Caco-2 (cell line): Measurements from ENCODE around the gene UGT8. TPM values are rescaled to one million over a fixed set of nuclear protein-coding genes. Genes with fewer than 3 reads are reported as not detected.
A peak's percentile ranks its signal among the peaks of the same experiment; 100 is the strongest.

Experiments
- BruUV-seq: library from RNA; stranded (reverse); fragments of 400-500 nt; replicated peaks from 2 replicates; lab custom pipeline; 2021; lab: Mats Ljungman, UMichigan
- CTCF ChIA-PET: fragments of 300-600 bp; sonication (Branson Sonifier 250); formaldehyde crosslinking; loops from one replicate; lab custom pipeline; 2022; ENCODE audit warnings: antibody characterized with exemption; lab: Charles Lee
- POLR2A ChIA-PET: fragments of 300-600 bp; sonication (Branson Sonifier 250); formaldehyde crosslinking; loops from one replicate; lab custom pipeline; 2022; ENCODE audit warnings: antibody characterized with exemption; lab: Charles Lee
- DNase-seq, 2 experiments: peaks; one replicate each; pipeline versions ENCODE4 v3.0.0 to v3.0.0-alpha.2; 2020 to 2022
- H3K27me3 ChIP-seq: replicated peaks from 2 replicates; pipeline ENCODE4 v1.6.0; 2011; ENCODE audit warnings: low read length; ENCODE audit not compliant: control insufficient read depth, insufficient read depth
- H3K36me3 ChIP-seq: 2 replicates; pipeline ENCODE4 v1.5.1; 2011; ENCODE audit warnings: low read length; ENCODE audit not compliant: control insufficient read depth, insufficient read depth
- H3K4me1 ChIP-seq: fragments of 250-450 bp; sonication (Bioruptor Pico); 2 replicates; pipeline ENCODE4 v1.5.1; 2020; ENCODE audit warnings: mild to moderate bottlenecking
- H3K4me3 ChIP-seq: 2 replicates; pipeline ENCODE4 v1.5.1; 2011; ENCODE audit warnings: low read depth, mild to moderate bottlenecking, control low read depth, low read length
- H3K9me3 ChIP-seq: fragments of 250-450 bp; sonication (Bioruptor Pico); 2 replicates; pipeline ENCODE4 v1.5.1; 2020; ENCODE audit warnings: mild to moderate bottlenecking, moderate library complexity
- H3K27ac Mint-ChIP-seq: one replicate; pipeline ENCODE4 v1.8.0; 2022; ENCODE audit warnings: mixed read lengths; ENCODE audit not compliant: unreplicated experiment
- H3K27me3 Mint-ChIP-seq: one replicate; pipeline ENCODE4 v1.8.0; 2022; ENCODE audit warnings: mixed read lengths; ENCODE audit not compliant: insufficient read depth, unreplicated experiment
- H3K36me3 Mint-ChIP-seq: one replicate; pipeline ENCODE4 v1.8.0; 2022; ENCODE audit warnings: mild to moderate bottlenecking, mixed read lengths; ENCODE audit not compliant: insufficient read depth, unreplicated experiment
- H3K4me1 Mint-ChIP-seq: one replicate; pipeline ENCODE4 v1.8.0; 2022; ENCODE audit warnings: low read depth, mixed read lengths; ENCODE audit not compliant: unreplicated experiment
- H3K4me3 Mint-ChIP-seq: one replicate; pipeline ENCODE4 v1.8.0; 2022; ENCODE audit warnings: mild to moderate bottlenecking, moderate library complexity, mixed read lengths; ENCODE audit not compliant: unreplicated experiment
- H3K9me3 Mint-ChIP-seq: one replicate; pipeline ENCODE4 v1.8.0; 2022; ENCODE audit warnings: mixed read lengths; ENCODE audit not compliant: unreplicated experiment
- CTCF ChIP-seq, 2 experiments: fragments of 200-600 bp in 1 of 2; IDR thresholded peaks; 1 replicate in 1 of 2; 2 replicates in 1 of 2; pipeline versions ENCODE4 v1.5.1 to v1.8.0; 2011 to 2022; ENCODE audit warnings: antibody characterized with exemption in 1 of 2, control low read depth in 1 of 2, inconsistent platforms in 1 of 2, low read depth in 1 of 2, low read length in 1 of 2, mild to moderate bottlenecking in 1 of 2, moderate library complexity in 1 of 2; ENCODE audit not compliant: insufficient read depth in 1 of 2, severe bottlenecking in 1 of 2, unreplicated experiment in 1 of 2
- intact Hi-C: fragments of 100-400 bp; cut with micrococcal nuclease; formaldehyde crosslinking; loops from one replicate; pipeline ENCODE4 v1.10.0; 2022; ENCODE audit not compliant: unreplicated experiment
- total RNA-seq: library from RNA; stranded (reverse); gene quantifications from 2 replicates; pipeline ENCODE4 v1.2.3, GENCODE V29; 2022

The UGT8 gene
- total RNA-seq, 1 experiment from 2014 or later = 11.9 TPM

- Histone ChIP-seq H3K36me3 (no peaks in the 10 kb centered on the region), H3K4me3 (no peak overlapping the region), H3K27me3 (no peaks in the 10 kb centered on the region), H3K9me3 (no peaks in the 10 kb centered on the region), H3K4me1 (no peaks in the 10 kb centered on the region)
- ChIA-PET POLR2A (no interaction called here), CTCF (no interaction called here)
- H3K9me3 Mint-ChIP-seq = no peaks in the 10 kb centered on the region
- DNase-seq = no peak
- TF ChIP-seq CTCF (IDR thresholded peaks at IDR 0.05; ENCODE audit: insufficient read depth in 1 of 2, low read depth in 1 of 2, low read length in 1 of 2, severe bottlenecking in 1 of 2, unreplicated experiment in 1 of 2) = no peak
- H3K4me1 Mint-ChIP-seq = no peaks in the 10 kb centered on the region
- no peak overlapping the region for H3K27ac Mint-ChIP-seq
- intact Hi-C loops = no loop called here
- H3K27me3 Mint-ChIP-seq = peaks cover 2% of the 10 kb centered on the region
- H3K4me3 Mint-ChIP-seq = no peak overlapping the region
- no peaks in the 10 kb centered on the region for H3K36me3 Mint-ChIP-seq
- no TSS peak for BruUV-seq
These were observed 94.4 kb downstream of the UGT8 start for GRCh38 chr4:114692958-114693357.

GRCh38 chr4:114694770-114695169 is 96.2 kb downstream of the UGT8 start:
- no peak overlapping the region for H3K4me3 ChIP-seq
- no peaks in the 10 kb centered on the region for H3K36me3 ChIP-seq
- intact Hi-C loops = loop anchor here (1.0 kb wide), 3 partner anchors 35 to 308 kb away; no protein-coding TSS in a partner anchor
- Mint-ChIP-seq H3K4me1 (no peaks in the 10 kb centered on the region), H3K27ac (no peak overlapping the region), H3K27me3 (peaks cover 2% of the 10 kb centered on the region), H3K36me3 (no peaks in the 10 kb centered on the region), H3K9me3 (no peaks in the 10 kb centered on the region), H3K4me3 (no peak overlapping the region)
- no peaks in the 10 kb centered on the region for H3K9me3 ChIP-seq
- BruUV-seq = no TSS peak
- POLR2A ChIA-PET = no interaction called here
- peak in 1 of 2 experiments; percentile 12 for DNase-seq
- no peaks in the 10 kb centered on the region for H3K4me1 ChIP-seq
- TF ChIP-seq CTCF (IDR thresholded peaks at IDR 0.05; ENCODE audit: insufficient read depth in 1 of 2, low read depth in 1 of 2, low read length in 1 of 2, severe bottlenecking in 1 of 2, unreplicated experiment in 1 of 2) = peak; percentile 15 to 64
- no peaks in the 10 kb centered on the region for H3K27me3 ChIP-seq
- CTCF ChIA-PET = interaction anchor here (1.3 kb wide), 1 partner anchor 306 kb away, joined by 3 read pairs; no protein-coding TSS in a partner anchor

- Mint-ChIP-seq H3K36me3 (no peaks in the 10 kb centered on the region), H3K4me1 (no peaks in the 10 kb centered on the region), H3K9me3 (no peaks in the 10 kb centered on the region), H3K4me3 (no peak overlapping the region), H3K27me3 (peaks cover 2% of the 10 kb centered on the region), H3K27ac (no peak overlapping the region)
- H3K4me1 ChIP-seq = no peaks in the 10 kb centered on the region
- no peak for TF ChIP-seq CTCF (IDR thresholded peaks at IDR 0.05; ENCODE audit: insufficient read depth in 1 of 2, low read depth in 1 of 2, low read length in 1 of 2, severe bottlenecking in 1 of 2, unreplicated experiment in 1 of 2)
- POLR2A ChIA-PET = no interaction called here
- DNase-seq = no peak
- no TSS peak for BruUV-seq
- CTCF ChIA-PET = no interaction called here
- H3K4me3 ChIP-seq = no peak overlapping the region
- intact Hi-C loops = no loop called here
- H3K27me3 ChIP-seq = no peaks in the 10 kb centered on the region
- H3K36me3 ChIP-seq = no peaks in the 10 kb centered on the region
- H3K9me3 ChIP-seq = no peaks in the 10 kb centered on the region
These were observed 99.6 kb downstream of the UGT8 start for GRCh38 chr4:114698231-114698630.
